K562 (cell line): Measurements from ENCODE around the gene SPTSSA. TPM values are rescaled to one million over a fixed set of nuclear protein-coding genes. Genes with fewer than 3 reads are reported as not detected.

ENCODE experiments used
- CHD1 ChIP-seq: fragments of 200-600 bp; sonication (generic); IDR thresholded peaks from one replicate; pipeline ENCODE4 v1.6.1; 2012; ENCODE audit warnings: mild to moderate bottlenecking, moderate library complexity, low read length, inconsistent platforms
- CHD7 ChIP-seq: fragments of 200-600 bp; sonication (generic); IDR thresholded peaks from one replicate; pipeline ENCODE4 v1.6.1; 2012; ENCODE audit warnings: mild to moderate bottlenecking, low read depth, low read length, inconsistent platforms
- CXXC5 ChIP-seq: fragments of 250-450 bp; sonication (Bioruptor Pico); IDR thresholded peaks from 2 replicates; pipeline ENCODE4 v1.8.0; 2022; ENCODE audit warnings: inconsistent platforms, mild to moderate bottlenecking, moderate library complexity
- EHMT2 ChIP-seq: fragments of 450-650 bp; IDR thresholded peaks from 2 replicates; pipeline ENCODE4 v1.6.1; 2018; ENCODE audit warnings: antibody characterized with exemption
- HNRNPH1 ChIP-seq: fragments of 200-400 bp; formaldehyde crosslinking; optimal IDR thresholded peaks from 2 replicates; pipeline ENCODE3; 2017; ENCODE audit warnings: low read depth, mild to moderate bottlenecking, low read length, moderate library complexity
- KLF13 ChIP-seq: fragments of 450-650 bp; IDR thresholded peaks from 2 replicates; pipeline ENCODE4 v1.6.1; 2016; ENCODE audit warnings: missing genetic modification characterization, low read depth, mild to moderate bottlenecking, missing compliant biosample characterization, moderate library complexity, borderline replicate concordance
- MIER1 ChIP-seq: fragments of 450-650 bp; IDR thresholded peaks from 2 replicates; pipeline ENCODE4 v1.6.1; 2016; ENCODE audit warnings: antibody characterized with exemption, mild to moderate bottlenecking, low read depth
- NCOR1 ChIP-seq: fragments of 450-650 bp; IDR thresholded peaks from 2 replicates; pipeline ENCODE4 v1.6.1; 2016; ENCODE audit warnings: mild to moderate bottlenecking, moderate library complexity
- NR2C2 ChIP-seq, 2 experiments: fragments of 200-800 bp in 1 of 2; sonication (Bioruptor generic) in 1 of 2; sonication (generic) in 1 of 2; formaldehyde crosslinking in 1 of 2; IDR thresholded peaks; 2 replicates each; pipeline versions ENCODE4 v1.6.1 to v1.8.0; 2016 to 2022; ENCODE audit warnings: mild to moderate bottlenecking in 1 of 2, missing compliant biosample characterization in 1 of 2, missing genetic modification characterization in 1 of 2, missing genetic modification reagents in 1 of 2
- PHTF2 ChIP-seq: fragments of 250-450 bp; sonication (Bioruptor Pico); IDR thresholded peaks from 2 replicates; pipeline ENCODE4 v1.5.0; 2021; ENCODE audit warnings: mild to moderate bottlenecking
- TBL1XR1 ChIP-seq, 2 experiments: IDR thresholded peaks; 2 replicates each; pipeline ENCODE4 v1.6.1; 2012; ENCODE audit warnings: improper control_type of control experiment in 2 of 2, low read length in 2 of 2, mild to moderate bottlenecking in 1 of 2
- YBX1 ChIP-seq: fragments of 450-650 bp; IDR thresholded peaks from 2 replicates; pipeline ENCODE4 v1.7.1; 2016; ENCODE audit warnings: mild to moderate bottlenecking
- YY1 ChIP-seq, 3 experiments: IDR thresholded peaks; 2 replicates each; pipeline ENCODE4 v1.6.1; 2011; ENCODE audit warnings: low read length in 2 of 3, mild to moderate bottlenecking in 2 of 3, moderate library complexity in 2 of 3, borderline replicate concordance in 1 of 3, control low read depth in 1 of 3, low read depth in 1 of 3; ENCODE audit not compliant: insufficient read depth in 3 of 3, insufficient replicate concordance in 2 of 3, control insufficient read depth in 1 of 3, insufficient read length in 1 of 3; ENCODE audit errors: extremely low read depth in 1 of 3
- ZNF224 ChIP-seq: sonication (generic); formaldehyde crosslinking; IDR thresholded peaks from 2 replicates; pipeline ENCODE4 v1.8.0; 2022; ENCODE audit warnings: mild to moderate bottlenecking, missing genetic modification reagents
- ZNF445 ChIP-seq: fragments of 250-450 bp; sonication (Bioruptor Pico); IDR thresholded peaks from 2 replicates; pipeline ENCODE4 v1.4.0; 2020; ENCODE audit warnings: low read depth, mild to moderate bottlenecking, moderate library complexity
- ZNF766 ChIP-seq: fragments of 200-800 bp; sonication (Bioruptor generic); conservative IDR thresholded peaks from 2 replicates; pipeline ENCODE4 v1.6.1; 2016; ENCODE audit warnings: missing genetic modification characterization, missing compliant biosample characterization
- polyA plus RNA-seq, 8 experiments: library from polyadenylated mRNA; depleted of rRNA in 4 of 8; stranded (reverse) in 5 of 8; unstranded in 3 of 8; fragments of >200 nt; fragmentation: Nextera tagmentation in 2 of 8; fragmentation: Illumina TruSeq in 1 of 8; extraction: Ambion mirVana in 2 of 8; extraction: Trizol in 1 of 8; gene quantifications; 2 replicates each; pipeline versions ENCODE4 v1.2.1 to v1.2.3, GENCODE V29; 2011 to 2014; ENCODE audit warnings: inconsistent platforms in 1 of 8, missing spikeins in 1 of 8
- total RNA-seq, 7 experiments: library from RNA; depleted of rRNA in 6 of 7; stranded (reverse); fragments of >200 nt in 6 of 7; fragmentation: Illumina TruSeq in 2 of 7; extraction: Trizol in 2 of 7; gene quantifications; 2 replicates each; pipeline versions ENCODE4 v1.2.1 to v1.2.3, GENCODE V29; 2011 to 2021; ENCODE audit warnings: low replicate concordance in 1 of 7

The SPTSSA gene
- total and polyA plus RNA-seq, 9 of the 15 experiments (the other 6 are each of a cell fraction or from before 2014, with no cell fraction given), result 6.8 to 35.7 (median 22.0) TPM

DNA sequence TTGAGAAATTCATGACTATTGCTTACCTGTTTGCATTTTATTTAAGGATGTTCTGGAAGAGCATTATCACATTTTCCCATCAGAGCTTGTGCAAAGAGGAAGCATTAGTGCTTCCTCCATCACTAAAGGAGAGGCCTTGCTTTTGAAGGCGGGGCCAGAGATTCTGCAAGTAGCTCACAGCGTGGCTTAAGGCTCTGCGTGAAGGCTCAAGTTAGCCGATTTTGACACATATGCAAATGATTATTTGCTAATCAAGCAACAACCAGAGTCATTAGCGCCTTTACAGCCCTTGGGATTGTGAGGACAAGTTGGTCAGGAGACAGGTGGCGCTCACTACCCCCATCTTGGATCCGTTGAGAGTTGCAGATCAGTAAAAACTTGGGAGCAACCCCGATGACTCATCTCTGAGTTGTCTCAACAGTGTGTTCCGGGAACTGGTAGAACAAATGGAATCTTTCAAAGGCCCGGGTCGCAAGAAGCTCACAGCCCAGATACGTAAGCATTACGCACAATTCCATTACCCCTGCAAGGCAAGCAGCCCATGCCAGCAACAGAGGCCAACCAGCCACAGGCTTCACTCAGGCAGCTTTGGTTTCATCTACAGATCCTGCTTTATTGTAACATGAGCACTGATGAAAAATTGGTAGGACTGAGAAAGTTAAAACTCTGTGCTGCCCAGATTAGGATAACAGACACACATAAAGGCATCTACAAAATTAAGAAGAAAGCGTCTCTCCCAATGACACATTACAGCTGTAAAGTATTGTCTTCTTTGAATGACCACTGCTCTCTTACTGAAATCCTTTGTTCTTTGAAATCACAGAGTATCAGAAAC is 34.9 kb upstream of the SPTSSA start (continued):
- TF ChIP-seq CHD7 (no peak), KLF13 (tag) (no peak), CHD1 (no peak), PHTF2 (no peak), NR2C2 (CRISPR knock-in tag; IDR thresholded peaks at IDR 0.05) (no peak), NR2C2 (tag; IDR thresholded peaks at IDR 0.05) (no peak), ZNF766 (CRISPR knock-in tag) (0 out of 2 replicates have a peak, but pooled peaks have one; percentile 59), ZNF224 (no peak), YBX1 (no peak), YY1 (IDR thresholded peaks at IDR 0.05; ENCODE audit: borderline replicate concordance in 1 of 3, control insufficient read depth in 1 of 3, extremely low read depth in 1 of 3, insufficient read depth in 3 of 3, insufficient read length in 1 of 3, insufficient replicate concordance in 2 of 3, low read depth in 1 of 3, low read length in 2 of 3) (peak in 1 of 3 experiments; percentile 64), ZNF445 (CRISPR knock-in tag) (no peak), CXXC5 (CRISPR knock-in tag) (peak; percentile 29; the same call in 1 of the 2 replicates), NCOR1 (no peak), MIER1 (no peak), TBL1XR1 (IDR thresholded peaks at IDR 0.05; ENCODE audit: low read length in 2 of 2) (0 out of 4 replicates have a peak, but pooled peaks of 1 of the 2 experiments have one; percentile 32), EHMT2 (0 out of 2 replicates have a peak, but pooled peaks have one; percentile 46), HNRNPH1 (no peak)
